Vagina (tissue), 2 donors: ENCODE measurements around the gene ESRRA.

Experiments used
- POLR2A ChIP-seq, 2 donors: fragments of 450-650 bp; IDR thresholded peaks; one replicate each; pipeline ENCODE4 v1.6.1; 2017; ENCODE audit warnings: antibody characterized with exemption in 2 of 2, mild to moderate bottlenecking in 2 of 2, moderate library complexity in 2 of 2
- TF ChIP-seq, protein P1 (sequence below), 3 experiments: fragments of 450-650 bp in 2 of 3; fragments of 200-600 bp in 1 of 3; sonication (generic) in 1 of 3; IDR thresholded peaks; one replicate each; pipeline ENCODE4 v1.5.1; 2017 to 2019; ENCODE audit warnings: antibody characterized with exemption in 3 of 3, mild to moderate bottlenecking in 2 of 3, moderate library complexity in 2 of 3

- TF ChIP-seq, protein P1, sequence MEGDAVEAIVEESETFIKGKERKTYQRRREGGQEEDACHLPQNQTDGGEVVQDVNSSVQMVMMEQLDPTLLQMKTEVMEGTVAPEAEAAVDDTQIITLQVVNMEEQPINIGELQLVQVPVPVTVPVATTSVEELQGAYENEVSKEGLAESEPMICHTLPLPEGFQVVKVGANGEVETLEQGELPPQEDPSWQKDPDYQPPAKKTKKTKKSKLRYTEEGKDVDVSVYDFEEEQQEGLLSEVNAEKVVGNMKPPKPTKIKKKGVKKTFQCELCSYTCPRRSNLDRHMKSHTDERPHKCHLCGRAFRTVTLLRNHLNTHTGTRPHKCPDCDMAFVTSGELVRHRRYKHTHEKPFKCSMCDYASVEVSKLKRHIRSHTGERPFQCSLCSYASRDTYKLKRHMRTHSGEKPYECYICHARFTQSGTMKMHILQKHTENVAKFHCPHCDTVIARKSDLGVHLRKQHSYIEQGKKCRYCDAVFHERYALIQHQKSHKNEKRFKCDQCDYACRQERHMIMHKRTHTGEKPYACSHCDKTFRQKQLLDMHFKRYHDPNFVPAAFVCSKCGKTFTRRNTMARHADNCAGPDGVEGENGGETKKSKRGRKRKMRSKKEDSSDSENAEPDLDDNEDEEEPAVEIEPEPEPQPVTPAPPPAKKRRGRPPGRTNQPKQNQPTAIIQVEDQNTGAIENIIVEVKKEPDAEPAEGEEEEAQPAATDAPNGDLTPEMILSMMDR (IDR thresholded peaks at IDR 0.05): no peak
- TF ChIP-seq POLR2A (IDR thresholded peaks at IDR 0.05): no peak
These were observed 47.0 kb downstream of the ESRRA start for GRCh38 chr11:64352099-64352994.
